Activated CD4-positive, alpha-beta T cell treated with anti-CD3 and anti-CD28 coated beads, Interleukin-2, Interleukin-4, amounts not matched to agents 100 ng/mL and 50 ng/mL, durations not matched to agents 16 hours and 8 hours (primary cell): ENCODE measurements around the gene CNKSR1.

Source experiments
- DNase-seq: peaks from one replicate; pipeline ENCODE4 v3.0.0-alpha.2; 2020; ENCODE audit warnings: low spot score

Gene CNKSR1

GRCh38 chr1:26177182-26177684 is at the start of gene CNKSR1:
TSS of gene CNKSR1 (plus strand) at chr1:26177491. CDS start at chr1:26177548, 57 bp downstream.
- DNase-seq = no peak

- DNase-seq = no peak
Measured at GRCh38 chr1:26129778-26130177, 47.5 kb upstream of the CNKSR1 start.

GRCh38 chr1:26130695-26131094 is 46.6 kb upstream of the CNKSR1 start:
- no peak for DNase-seq

GRCh38 chr1:26132128-26132833 is 45.0 kb upstream of the CNKSR1 start:
- no peak for DNase-seq

GRCh38 chr1:26132834-26133167 is 44.5 kb upstream of the CNKSR1 start:
- DNase-seq = no peak

GRCh38 chr1:26134466-26134865 is 42.8 kb upstream of the CNKSR1 start:
- no peak for DNase-seq

- DNase-seq = no peak
Measured at GRCh38 chr1:26138974-26139558, 38.2 kb upstream of the CNKSR1 start.

GRCh38 chr1:26142159-26142558 is 35.1 kb upstream of the CNKSR1 start:
- DNase-seq = no peak

GRCh38 chr1:26145041-26145959 is 32.0 kb upstream of the CNKSR1 start:
- DNase-seq = peak; percentile 74

GRCh38 chr1:26145960-26146294 is 31.4 kb upstream of the CNKSR1 start:
- DNase-seq = no peak

GRCh38 chr1:26148887-26149286 is 28.4 kb upstream of the CNKSR1 start:
- DNase-seq = no peak

GRCh38 chr1:26153966-26154532 is 23.2 kb upstream of the CNKSR1 start:
- DNase-seq = no peak

GRCh38 chr1:26154750-26155149 is 22.5 kb upstream of the CNKSR1 start:
- no peak for DNase-seq

GRCh38 chr1:26155370-26156284 is 21.7 kb upstream of the CNKSR1 start:
- no peak for DNase-seq

GRCh38 chr1:26156285-26157038 is 20.8 kb upstream of the CNKSR1 start:
- no peak for DNase-seq

- no peak for DNase-seq
Measured at GRCh38 chr1:26158271-26158907, 18.9 kb upstream of the CNKSR1 start.

GRCh38 chr1:26158908-26159742 is 18.2 kb upstream of the CNKSR1 start, which contains the start of gene FAM110D:
TSS of gene FAM110D (plus strand) at chr1:26159079. CDS start at chr1:26161292, 2,213 bp downstream.
- DNase-seq = no peak

GRCh38 chr1:26159743-26160039 is 17.6 kb upstream of the CNKSR1 start:
- no peak for DNase-seq
